GM18858 (cell line): Measurements from ENCODE around the gene CERS6.

Experiments
- ATAC-seq: cut with Tn5 transposase; IDR thresholded peaks from one replicate; pipeline ENCODE4 v1.9.1; 2021; ENCODE audit not compliant: unreplicated experiment

Gene CERS6

DNA sequence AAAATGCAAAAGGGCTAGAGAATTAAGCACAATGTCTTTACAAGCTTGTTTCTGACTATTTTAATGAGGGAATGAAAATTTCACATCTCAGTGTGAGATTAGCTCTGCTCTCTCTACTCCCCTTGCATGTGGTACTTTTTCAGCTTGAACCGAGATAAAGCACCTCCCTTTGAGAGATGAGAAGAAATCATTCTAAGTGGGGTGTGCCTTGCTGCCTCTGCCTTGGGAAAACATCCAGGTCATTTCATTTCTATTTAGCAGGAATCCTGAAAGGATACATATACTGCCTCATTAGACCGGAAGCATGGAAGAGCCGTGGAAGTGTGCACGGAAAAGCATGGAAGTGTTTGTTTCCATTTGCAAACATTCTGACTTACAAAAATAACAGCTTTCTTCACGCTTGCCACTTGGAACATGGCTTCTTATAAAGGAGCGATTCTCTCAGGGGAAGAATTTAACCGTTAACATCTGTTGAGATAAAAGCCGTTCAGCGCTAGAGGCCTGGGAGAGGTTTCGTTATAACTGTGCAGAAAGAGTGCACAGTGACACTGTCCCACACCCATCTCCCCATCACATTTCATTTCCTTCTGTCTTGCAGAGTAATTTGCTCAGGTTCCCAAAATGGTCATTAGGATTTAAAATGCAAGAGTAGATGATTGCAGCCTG is 363.1 kb downstream of the CERS6 start:
- ATAC-seq, result no peak

DNA sequence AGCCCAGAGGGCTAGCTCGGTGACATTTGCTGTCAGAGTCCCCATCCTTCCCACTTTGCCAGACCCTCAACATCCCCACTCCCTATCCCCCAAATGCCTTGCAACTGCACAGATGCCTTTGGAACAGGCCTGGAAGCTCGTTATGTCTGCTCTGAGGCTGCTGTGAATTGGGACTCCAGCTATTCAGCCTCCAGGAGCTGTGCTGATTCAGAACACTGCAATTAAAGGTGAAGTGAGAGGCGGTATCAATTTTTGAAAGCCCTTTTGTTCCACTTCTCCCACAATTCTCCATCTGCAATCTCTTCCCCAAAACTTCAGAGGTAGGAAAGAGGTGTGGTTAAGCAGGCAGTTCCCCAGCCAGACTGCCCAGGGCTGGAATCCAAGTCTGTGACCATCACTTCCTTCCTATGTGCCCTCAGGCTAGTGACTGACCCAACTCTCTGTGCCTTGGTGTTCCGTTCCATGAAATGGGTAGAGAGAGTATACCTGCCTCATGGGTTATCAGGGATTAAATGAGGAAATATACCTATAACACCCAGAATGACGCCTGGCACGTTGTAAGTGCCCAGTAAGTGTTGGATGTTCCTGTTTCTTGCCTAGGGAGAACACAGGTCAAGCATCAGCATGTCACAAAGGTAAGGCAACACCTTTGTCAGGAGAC is 363.9 kb downstream of the CERS6 start:
- ATAC-seq, result no peak

DNA sequence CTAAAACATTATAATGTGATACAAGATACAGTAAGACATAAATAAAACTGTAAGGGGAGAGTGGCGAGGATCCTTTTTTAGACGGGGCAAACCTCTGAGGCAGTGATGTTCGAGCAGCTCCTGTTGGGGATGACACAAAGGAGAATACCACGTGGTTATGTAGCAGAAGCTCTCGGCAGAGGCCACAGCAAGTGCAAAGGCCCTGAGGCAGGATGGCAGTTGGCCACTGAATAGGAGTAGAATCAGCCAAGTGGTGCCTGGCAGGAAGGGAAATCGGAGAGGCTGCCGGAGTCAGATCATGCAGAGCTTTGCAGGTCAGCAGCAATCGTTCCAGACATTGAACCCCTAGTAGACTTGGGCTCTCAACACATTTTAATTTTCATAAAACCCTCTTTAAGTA is 365.5 kb downstream of the CERS6 start:
- no peak for ATAC-seq

DNA sequence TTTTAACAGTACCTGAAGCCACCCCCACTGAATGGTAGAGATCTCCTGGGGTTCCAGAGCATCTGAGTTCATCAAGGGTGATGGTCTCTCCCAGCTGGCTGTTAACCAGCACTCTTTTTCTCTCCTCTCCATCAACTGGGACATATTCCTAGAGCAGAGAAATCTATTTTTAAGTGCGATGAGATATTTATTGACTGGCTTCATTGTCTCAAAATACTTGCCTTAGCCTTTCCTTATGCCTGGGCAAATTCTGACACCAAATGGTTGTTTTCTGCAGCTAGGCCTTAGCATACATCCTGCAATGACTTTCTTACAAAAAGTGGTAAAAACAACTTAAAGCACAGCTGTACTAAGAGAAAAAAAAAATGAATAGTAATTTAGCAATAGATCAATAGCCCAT is 365.9 kb downstream of the CERS6 start:
- no peak for ATAC-seq
